IPS-NIHi11 (cell line): ENCODE results near the gene NBEAL2.

Source experiments
- DNase-seq: peaks from one replicate; pipeline ENCODE4 v3.0.0; 2012; ENCODE audit warnings: mixed read lengths, low spot score

Gene NBEAL2

GRCh38 chr3:47000198-47000815 lies 20.8 kb downstream of the NBEAL2 start:
- DNase-seq: no peak

- no peak for DNase-seq
These were observed 21.7 kb downstream of the NBEAL2 start for GRCh38 chr3:47000922-47001730.

GRCh38 chr3:47001731-47002170 lies 22.3 kb downstream of the NBEAL2 start:
- no peak for DNase-seq

GRCh38 chr3:47002171-47003055 lies 22.9 kb downstream of the NBEAL2 start:
- DNase-seq: peak; percentile 92

- DNase-seq: no peak
These were observed 23.6 kb downstream of the NBEAL2 start for GRCh38 chr3:47003056-47003410.

- DNase-seq: no peak
These were observed 24.2 kb downstream of the NBEAL2 start for GRCh38 chr3:47003461-47004368.

GRCh38 chr3:47004369-47005211 lies 25.1 kb downstream of the NBEAL2 start:
- no peak for DNase-seq

- DNase-seq: no peak
These were observed 26.0 kb downstream of the NBEAL2 start for GRCh38 chr3:47005212-47006144.

- DNase-seq: no peak
These were observed 26.7 kb downstream of the NBEAL2 start for GRCh38 chr3:47006145-47006651.

GRCh38 chr3:47007001-47007400 lies 27.5 kb downstream of the NBEAL2 start:
- DNase-seq: no peak

- DNase-seq: no peak
These were observed 28.2 kb downstream of the NBEAL2 start for GRCh38 chr3:47007482-47008233.

- no peak for DNase-seq
These were observed 28.8 kb downstream of the NBEAL2 start for GRCh38 chr3:47008234-47008796.

GRCh38 chr3:47008851-47009224 lies 29.4 kb downstream of the NBEAL2 start:
- DNase-seq: no peak

- peak; percentile 95 for DNase-seq
These were observed 30.0 kb downstream of the NBEAL2 start for GRCh38 chr3:47009225-47010110.

- peak; percentile 34 for DNase-seq
These were observed 30.7 kb downstream of the NBEAL2 start for GRCh38 chr3:47010111-47010712.

- no peak for DNase-seq
These were observed 31.4 kb downstream of the NBEAL2 start for GRCh38 chr3:47010910-47011309.

GRCh38 chr3:47011371-47011770 lies 31.9 kb downstream of the NBEAL2 start:
- no peak for DNase-seq
